HG02571 (cell line): ENCODE results near the gene ST7L.

Experiments used
- ATAC-seq: cut with Tn5 transposase; IDR thresholded peaks from one replicate; pipeline ENCODE4 v1.9.1; 2021; ENCODE audit warnings: mild to moderate bottlenecking, moderate library complexity; ENCODE audit not compliant: unreplicated experiment

Gene ST7L

DNA sequence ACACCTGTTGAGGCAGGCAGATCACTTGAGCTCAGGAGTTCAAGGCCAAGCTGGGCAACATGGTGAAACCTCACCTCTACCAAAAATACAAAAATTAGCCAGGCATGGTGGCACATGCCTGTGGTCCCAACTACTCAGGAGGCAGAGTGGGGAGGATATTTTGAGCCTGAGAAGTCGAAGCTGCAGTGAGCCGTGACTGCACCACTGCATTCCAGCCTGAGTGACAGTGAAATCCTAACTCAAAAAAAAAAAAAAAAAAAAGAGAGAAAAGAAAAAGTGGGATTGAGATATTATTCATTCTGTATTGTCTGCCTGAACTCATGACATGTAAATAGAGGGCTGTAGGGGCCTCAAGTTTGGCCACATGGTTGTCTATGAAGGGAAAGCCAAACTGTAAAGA, 72.9 kb downstream of the ST7L start:
- no peak for ATAC-seq

DNA sequence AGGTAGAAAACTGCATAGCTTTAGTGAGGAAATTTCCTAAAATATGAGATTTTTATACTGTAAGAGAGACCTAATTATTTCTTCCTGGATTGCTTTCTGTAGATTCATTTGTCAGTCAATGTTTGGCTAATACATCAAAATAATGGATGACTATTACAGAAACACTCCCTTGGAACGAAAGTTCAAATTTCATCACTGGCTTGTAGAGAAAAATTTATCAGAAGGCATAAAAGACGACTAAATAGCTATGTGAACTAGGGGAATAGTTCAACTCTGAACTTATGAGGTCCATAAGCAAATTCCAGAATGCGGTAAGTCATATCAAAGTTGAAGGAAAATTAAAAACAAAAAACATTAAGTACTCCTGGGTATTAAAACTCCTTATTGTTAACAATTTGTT, 74.2 kb downstream of the ST7L start:
- no peak for ATAC-seq

DNA sequence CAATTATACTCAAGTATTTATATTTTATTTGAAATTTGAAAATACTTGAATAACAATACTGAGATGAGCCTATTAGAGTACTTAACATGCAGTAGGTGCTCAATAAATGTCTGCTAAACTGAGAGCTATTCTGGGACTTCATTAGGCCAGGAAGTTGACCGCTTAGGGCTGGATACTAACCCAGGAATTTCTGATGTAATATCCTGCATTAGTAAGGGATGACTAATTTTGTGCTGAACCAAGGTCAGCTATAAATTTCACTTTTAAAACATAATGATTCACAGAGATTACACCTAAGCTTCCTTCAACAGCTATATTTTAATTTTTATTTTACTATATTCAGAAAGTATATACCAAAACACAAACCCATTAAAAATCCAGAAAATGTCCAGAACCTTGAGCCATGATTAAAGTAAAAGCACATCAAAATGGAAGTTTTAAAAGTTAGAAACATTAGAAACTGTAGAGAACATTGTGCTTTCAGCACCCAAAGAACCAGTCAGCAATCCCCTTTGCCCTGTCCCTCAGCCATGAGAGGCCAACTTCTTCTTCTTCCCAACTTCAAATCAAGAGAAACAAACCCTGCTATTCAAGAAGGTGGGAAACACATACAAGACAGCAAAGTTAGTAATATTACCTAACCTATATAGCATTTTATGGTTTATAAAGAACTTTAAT, 74.8 kb downstream of the ST7L start:
- no peak for ATAC-seq

DNA sequence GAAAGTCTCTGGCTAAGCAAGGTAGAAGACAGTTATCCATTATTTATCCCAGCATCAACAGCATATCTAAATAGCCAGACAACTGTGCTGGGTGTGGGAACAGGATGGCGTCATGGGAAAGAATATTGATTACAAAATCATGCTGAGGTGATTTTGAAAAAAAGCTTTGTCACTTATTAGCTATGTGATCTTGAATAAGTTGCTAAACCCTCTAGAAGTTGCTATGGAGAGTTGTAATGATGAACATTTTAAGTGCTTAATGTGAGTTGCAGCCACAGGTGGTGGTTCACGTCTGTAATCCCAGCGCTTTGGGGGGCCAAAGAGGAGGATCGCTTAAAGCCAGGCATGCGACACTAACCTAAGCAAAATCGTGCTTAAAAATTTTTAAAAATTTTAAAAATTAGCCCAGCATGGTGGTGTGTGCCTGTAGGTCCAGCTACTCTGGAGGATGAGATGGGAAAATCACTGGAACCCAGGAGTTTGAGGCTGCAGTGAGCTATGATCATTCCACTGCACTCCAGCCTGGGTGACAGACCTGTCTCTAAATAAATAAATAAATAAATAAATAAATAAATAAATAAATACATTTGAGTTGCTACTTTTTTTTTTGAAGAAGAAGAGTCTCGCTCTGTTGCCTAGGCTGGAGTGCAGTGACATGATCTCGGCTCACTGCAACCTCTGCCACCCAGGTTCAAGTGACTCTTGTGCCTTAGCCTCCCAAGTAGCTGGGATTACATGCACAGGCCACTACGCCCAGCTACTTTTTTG, 76.6 kb downstream of the ST7L start:
- no peak for ATAC-seq

DNA sequence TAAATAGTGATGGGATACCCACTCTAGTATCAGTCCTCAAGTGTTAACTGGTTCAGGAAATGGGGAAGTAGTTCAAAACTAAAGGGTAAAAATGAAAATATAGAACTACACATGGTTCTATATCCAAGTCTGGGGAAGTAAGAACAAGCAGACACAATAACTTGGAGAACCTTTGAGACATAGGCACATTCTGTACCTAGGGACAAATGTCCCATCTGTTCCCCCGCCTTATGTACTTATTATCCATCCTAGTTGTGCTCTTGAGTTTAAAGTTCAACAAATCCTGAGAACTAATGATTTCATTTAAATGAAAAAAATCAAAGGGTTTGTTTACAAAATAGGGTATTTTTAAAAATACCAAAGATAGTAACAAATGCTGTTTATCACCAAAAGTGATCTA, 77.6 kb downstream of the ST7L start:
- ATAC-seq = no peak

DNA sequence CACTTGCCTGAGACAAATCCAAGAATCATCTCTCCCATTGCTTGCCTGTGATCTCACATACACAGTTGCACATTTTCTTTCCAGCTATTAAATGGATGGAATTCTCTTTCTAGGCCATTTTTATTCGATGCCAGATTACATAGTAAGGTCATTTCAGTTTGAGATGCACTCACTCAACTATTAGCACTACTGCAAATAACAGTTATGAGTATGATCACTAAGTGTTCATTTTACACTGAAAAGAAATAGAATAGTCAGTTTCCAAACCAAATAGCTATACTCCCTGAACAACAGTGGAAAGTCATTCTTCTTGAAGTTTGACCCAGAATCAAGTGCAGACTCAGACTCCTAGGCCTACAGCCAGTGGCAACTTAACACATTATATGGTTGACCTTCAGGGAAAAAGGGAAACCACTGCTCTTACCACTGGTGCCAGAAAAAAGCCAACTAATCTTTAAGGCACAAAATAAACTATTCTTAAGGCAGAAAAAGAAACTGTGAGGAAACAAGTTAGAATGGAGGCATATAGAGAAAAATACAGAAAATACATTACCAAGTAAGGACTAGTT, 78.6 kb downstream of the ST7L start:
- no peak for ATAC-seq

DNA sequence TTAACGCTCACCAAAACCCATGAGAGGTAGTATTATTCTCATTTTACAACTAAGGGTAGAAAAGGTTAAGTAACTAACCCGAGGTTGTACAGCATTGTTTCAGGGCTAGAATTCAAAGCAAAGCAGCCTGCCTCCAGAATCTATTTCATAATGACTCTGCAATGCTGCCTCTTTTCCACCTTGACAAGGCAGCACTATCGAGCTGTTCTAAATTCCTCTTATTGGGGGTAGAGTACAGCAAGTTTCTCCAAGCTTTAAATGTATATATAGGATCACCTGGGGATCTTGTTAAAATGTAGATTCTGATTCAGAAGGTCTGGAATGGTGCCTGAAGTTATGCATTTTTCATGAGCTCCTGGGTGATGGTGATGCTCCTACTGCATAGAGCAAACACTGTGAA, 80.1 kb downstream of the ST7L start:
- no peak for ATAC-seq

DNA sequence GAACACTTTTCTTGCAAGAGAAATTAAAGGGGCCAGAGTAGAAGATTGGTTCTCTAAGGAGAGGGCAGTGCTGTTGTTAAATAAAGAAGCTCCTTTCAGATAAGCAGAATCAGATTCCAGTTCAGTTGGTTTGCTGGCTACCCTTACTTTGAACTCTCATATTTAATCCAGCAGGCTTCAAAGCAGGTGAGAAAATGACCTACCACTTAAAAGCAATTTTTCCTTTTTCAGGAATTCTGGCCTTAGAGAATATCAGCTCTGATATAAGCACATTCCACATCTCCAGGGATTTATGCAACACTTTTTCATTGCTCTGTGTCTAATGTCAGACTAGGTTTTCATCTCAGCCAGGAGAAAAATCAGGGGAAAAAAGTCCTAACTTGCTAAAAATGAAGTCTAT, 81.5 kb downstream of the ST7L start:
- ATAC-seq = no peak

DNA sequence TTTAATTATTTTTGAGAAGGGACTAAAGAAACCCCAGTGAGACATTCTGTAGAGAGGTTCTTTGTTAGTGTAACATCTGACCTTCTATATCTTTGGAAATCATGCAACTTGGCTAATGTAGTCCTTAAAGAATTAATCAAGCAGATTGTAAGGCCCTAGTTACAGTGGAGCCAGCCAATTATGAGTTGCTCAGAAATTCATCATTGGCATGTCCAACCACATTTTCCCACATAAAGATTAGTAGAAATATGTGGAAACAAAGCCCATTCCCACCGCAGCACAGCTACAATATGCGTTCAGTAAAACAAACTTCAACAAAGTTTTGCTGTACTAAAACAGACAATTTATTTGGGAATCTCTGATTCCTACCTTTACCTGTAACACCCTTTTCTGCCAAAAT, 82.4 kb downstream of the ST7L start:
- no peak for ATAC-seq

DNA sequence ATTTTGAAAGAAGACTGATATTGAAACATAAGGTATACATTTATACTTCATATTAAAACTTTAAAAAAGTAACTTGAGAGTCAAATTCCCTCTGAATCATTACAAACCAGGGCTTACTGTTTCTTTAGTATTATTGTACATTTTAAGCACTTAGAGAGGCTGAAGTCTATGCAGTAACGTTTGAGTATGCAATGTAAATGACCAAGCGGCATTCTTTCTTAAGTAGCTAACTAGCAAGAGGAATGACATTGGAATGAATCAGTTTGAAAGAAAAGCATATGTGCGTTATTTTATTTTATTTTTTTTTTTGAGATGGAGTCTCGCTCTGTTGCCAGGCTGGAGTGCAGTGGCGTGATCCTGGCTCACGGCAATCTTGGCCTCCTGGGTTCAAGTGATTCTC, 85.9 kb downstream of the ST7L start:
- no peak for ATAC-seq

DNA sequence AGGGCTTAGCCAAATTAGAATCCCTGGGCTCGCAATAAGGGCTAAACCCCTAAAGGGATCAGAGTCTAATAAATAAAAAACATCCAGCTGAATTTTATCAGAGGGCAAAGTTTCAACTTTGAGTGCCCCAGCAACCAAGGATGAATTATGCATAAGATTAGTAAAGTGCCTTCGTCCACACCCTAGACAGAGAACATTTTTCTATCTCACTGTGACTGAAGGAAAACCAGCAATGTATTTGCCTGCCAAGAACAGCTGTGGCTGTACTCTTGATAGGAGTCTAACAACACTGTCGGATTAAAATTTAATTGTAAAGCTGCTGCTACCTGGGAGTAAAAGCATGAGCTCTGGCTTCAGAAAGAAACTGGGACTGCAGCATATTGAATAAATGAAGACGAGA, 86.9 kb downstream of the ST7L start:
- no peak for ATAC-seq

DNA sequence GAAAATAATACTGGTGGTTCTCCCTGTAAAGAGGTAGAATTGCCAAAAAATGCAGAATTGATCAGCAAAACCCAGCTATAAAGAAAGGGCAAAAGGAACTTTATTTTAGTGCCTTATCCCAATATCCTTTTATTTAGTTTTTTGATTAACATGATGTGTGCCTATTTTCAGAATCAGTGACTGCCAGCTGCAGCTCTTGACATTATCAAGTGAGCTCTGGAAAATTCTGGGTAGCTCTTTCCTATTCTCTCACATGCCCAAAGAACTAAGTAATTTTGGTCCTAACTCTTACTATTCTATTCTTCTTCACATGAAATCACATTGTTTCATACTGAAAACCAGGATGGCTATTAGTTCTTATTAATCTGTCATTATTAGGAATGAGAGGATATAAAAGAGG, 88.1 kb downstream of the ST7L start:
- no peak for ATAC-seq

DNA sequence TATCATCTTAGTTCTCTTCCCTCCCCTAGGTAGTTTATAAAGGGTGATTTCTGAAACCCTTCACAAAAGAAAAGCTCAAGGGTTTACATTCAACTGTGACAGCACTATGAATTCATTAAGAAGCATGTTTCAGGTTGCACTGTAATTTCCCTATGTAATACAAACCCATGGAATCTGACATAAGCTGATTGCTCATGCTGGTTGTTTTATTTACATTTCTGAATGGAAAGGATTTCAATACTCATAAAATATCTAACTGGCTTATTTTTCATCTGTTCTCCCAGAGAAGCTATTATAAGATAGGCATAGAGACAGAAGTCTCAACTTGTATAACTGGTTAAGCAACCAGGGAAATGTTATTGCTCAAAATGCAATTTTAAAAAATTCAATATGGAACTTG, 89.6 kb downstream of the ST7L start:
- ATAC-seq = no peak

DNA sequence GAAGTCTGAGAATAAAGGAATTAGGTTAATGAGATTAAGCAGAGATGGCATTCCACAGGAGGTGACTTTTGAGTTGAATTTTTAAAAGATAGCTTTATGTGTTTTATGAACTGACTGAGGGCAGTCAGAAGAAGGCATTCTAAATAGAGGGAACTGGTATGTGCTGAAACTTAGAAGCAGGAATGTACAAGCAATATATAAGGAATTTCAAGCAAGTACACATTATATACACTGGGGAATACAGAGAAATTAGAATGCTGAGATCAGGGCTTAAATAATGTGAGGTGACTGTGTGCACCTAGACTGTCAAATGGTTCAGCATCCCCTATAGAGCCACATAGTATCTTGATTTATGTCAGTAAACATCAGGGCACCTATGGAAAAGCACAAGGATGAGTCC, 90.9 kb downstream of the ST7L start:
- ATAC-seq = no peak

DNA sequence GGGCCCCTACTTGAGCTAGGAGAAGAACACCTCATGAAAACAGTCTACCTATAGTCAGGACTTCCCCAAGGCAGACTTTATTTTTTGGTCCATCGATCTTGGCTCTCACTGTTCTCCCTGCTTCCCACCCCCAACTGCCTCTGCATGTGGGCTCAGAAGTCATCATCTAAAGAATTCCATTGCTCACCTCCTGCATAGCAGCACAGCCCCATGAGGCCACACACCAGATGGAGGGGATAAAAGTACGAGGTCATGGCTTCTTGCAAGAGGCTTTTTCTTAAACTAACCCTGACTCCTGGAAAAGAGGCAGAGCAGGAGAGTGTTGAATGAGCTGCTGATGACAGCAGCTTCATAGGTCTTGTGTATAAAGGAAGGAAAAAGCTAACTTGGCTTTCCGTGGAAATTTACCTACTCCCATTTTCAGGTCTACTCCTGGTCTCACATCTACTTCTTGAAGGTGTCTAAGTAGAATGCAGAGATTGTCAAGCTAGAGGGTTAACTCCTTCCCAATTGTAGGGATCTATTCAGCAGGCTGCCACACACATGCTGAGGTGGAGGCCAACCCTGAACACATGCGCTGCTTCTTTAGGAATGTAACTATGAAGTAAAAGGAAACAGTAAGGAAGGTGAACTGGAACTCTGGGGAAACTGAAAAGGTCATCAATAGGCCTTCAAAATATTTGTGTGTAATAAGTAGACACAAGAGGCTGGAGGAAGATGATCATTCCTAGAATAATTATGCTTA, 91.5 kb downstream of the ST7L start:
- no peak for ATAC-seq

DNA sequence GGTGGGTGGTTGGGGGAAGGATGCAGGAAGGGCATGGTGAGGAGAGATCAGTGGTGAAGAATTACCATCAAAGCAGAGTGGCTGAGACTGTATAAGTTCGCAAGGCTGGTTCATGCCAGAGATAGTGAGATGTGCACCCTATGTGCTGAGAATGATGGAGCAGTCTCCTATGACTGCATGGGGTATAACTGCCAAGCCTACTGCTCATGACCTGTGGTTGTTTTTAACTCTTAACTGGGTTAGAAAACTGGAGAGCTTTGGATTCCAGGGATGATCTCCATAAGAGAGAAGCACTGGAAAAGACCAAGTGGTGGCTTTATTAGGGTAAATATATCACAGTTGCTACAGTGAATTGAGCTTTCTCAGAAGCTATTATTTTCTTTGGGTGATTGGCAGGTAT, 94.0 kb downstream of the ST7L start:
- no peak for ATAC-seq

DNA sequence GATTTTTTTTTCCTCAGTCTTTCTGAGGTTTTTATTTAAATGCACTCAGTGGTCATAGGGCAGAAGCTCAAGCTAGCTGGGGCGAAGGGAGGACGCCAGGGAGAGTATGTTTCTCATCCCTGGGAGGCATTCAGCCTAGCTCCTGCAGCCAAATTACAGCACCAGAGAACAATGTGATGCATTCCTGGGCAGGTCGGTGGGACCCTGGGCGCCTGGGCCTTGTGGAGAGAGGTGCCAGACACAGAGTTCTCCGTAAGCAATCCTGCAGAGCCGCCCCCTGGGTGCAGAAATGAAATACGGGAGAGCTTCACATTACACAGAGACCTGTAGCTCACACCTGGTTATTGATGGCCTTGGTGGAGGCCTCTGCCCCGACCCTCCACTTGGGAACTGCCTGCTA, 94.7 kb downstream of the ST7L start:
- no peak for ATAC-seq

DNA sequence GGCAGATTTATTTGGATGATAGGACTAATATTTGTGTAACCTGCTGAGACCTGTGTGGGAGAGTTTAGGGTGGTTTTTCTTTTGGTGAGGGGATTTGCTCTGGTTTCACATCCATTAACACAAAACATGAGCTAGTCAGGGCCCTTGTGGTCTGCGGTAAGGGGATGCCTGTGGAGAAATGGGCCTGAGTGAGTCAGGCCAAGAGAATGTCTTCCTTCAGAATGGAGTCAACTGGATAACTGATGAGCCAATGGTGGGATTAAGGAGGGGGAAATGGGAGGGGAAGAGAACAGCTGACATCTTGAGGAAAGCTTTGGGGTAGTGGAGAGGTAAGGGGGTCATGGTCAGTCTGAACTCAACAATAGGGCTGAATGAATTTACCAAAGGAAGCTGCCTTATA, 96.3 kb downstream of the ST7L start:
- ATAC-seq = no peak

DNA sequence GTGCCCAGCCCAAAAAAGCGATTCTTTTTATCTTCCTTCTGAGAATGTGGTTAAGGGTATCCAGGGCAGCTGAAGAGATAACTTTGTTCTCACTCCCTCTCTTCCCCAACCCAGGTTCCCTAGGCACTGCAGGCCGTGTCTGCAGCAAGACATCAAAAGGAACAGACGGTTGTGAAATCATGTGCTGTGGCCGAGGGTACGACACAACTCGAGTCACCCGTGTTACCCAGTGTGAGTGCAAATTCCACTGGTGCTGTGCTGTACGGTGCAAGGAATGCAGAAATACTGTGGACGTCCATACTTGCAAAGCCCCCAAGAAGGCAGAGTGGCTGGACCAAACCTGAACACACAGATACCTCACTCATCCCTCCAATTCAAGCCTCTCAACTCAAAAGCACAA, 98.8 kb downstream of the ST7L start:
- ATAC-seq = no peak

DNA sequence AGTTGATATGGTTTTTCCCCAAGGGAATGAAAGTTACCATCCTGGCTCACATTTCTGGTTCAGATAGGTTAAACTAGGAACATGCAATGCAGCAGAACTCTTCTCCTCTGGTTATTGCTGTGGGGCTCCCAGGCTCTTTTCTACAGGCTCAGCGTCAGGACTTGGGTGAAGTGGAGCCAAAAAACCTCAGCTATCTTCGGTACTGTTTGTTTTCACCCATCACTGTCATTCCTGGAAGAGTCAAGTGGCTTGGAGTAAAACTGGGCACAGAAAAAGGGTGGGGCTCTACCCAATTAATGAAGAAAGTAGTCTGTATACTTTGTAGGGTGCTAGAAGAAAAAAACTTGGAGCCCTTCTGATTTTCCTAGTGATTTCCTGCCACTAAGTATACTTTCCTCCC, 100.8 kb downstream of the ST7L start:
- no peak for ATAC-seq

DNA sequence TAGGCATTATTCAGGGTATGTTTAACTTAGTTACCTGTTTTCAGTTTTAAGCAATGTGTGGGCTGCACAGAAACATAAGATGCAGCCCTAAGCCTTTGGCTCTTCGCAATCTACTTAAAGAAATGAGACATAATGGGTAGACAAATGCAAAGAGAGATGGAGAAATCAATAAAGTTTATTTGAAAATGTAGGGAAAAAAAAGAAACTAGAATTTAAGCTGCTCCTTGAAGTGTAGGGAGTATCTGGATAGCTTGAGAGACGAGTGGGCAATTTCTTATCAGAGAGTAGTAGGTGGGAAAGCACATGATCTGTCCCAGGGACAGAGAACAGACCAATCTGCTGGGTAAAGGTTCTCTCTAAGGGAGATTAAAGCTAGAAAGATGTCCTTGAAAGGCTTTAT, 101.3 kb downstream of the ST7L start:
- no peak for ATAC-seq

DNA sequence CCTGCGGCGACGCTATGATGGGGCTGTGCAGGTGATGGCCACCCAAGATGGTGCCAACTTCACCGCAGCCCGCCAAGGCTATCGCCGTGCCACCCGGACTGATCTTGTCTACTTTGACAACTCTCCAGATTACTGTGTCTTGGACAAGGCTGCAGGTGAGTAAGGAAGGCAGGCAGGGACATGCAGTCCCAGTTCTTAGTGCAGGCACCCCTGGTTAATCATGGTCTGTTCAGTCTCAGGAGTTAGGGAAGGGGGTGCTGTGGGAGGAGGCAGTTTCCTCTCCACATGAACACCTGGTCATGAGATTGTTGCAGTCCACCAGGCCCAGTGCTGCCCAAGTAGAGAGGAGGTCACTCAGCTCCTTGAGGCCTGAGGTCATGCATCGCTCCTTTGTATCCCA, 101.7 kb downstream of the ST7L start:
- ATAC-seq = no peak
